Hepatocyte (in vitro differentiated cells): ENCODE data around the gene PMF1. TPM values are rescaled to one million over a fixed set of nuclear protein-coding genes. Genes with fewer than 3 reads are reported as not detected.

ENCODE experiments used
- DNase-seq: peaks from one replicate; pipeline ENCODE4 v3.0.0-alpha.2; 2016; ENCODE audit warnings: low spot score
- H2AFZ ChIP-seq: fragments of 200-600 bp; sonication (generic); 2 replicates; pipeline ENCODE4 v1.6.0; 2016; ENCODE audit warnings: antibody characterized with exemption, mild to moderate bottlenecking
- H3K27ac ChIP-seq: fragments of 200-600 bp; sonication (generic); 2 replicates; pipeline ENCODE4 v1.5.1; 2016; ENCODE audit warnings: mild to moderate bottlenecking
- H3K27me3 ChIP-seq: fragments of 200-600 bp; sonication (generic); 2 replicates; pipeline ENCODE4 v1.6.1; 2016
- H3K36me3 ChIP-seq: fragments of 200-600 bp; sonication (generic); replicated peaks from 2 replicates; pipeline ENCODE4 v1.5.1; 2016; ENCODE audit warnings: low read depth; ENCODE audit not compliant: insufficient read depth
- H3K4me1 ChIP-seq: fragments of 200-600 bp; sonication (generic); 2 replicates; pipeline ENCODE4 v1.5.1; 2016; ENCODE audit warnings: mild to moderate bottlenecking, moderate library complexity; ENCODE audit not compliant: insufficient read depth
- H3K4me2 ChIP-seq: fragments of 200-600 bp; sonication (generic); 2 replicates; pipeline ENCODE4 v1.6.0; 2016
- H3K4me3 ChIP-seq: fragments of 200-600 bp; sonication (generic); 2 replicates; pipeline ENCODE4 v1.5.1; 2016; ENCODE audit warnings: mild to moderate bottlenecking
- H3K79me2 ChIP-seq: fragments of 200-600 bp; sonication (generic); 2 replicates; pipeline ENCODE4 v1.6.0; 2017; ENCODE audit warnings: mild to moderate bottlenecking
- H3K9me2 ChIP-seq: fragments of 200-600 bp; sonication (generic); replicated peaks from 2 replicates; pipeline ENCODE4 v1.6.0; 2017; ENCODE audit warnings: mild to moderate bottlenecking; ENCODE audit not compliant: insufficient read depth
- H3K9me3 ChIP-seq: fragments of 200-600 bp; sonication (generic); 2 replicates; pipeline ENCODE4 v1.5.1; 2016; ENCODE audit warnings: low read depth, mild to moderate bottlenecking
- H4K20me1 ChIP-seq: fragments of 200-600 bp; sonication (generic); 2 replicates; pipeline ENCODE4 v1.6.0; 2016; ENCODE audit warnings: mild to moderate bottlenecking; ENCODE audit not compliant: insufficient read depth, poor library complexity, severe bottlenecking
- EZH2 ChIP-seq: fragments of 200-600 bp; sonication (generic); IDR thresholded peaks from 2 replicates; pipeline ENCODE4 v1.6.1; 2016; ENCODE audit warnings: antibody characterized with exemption, mild to moderate bottlenecking, borderline replicate concordance
- EZH2phosphoT487 ChIP-seq: fragments of 200-600 bp; sonication (generic); IDR thresholded peaks from one replicate; pipeline ENCODE4 v1.6.1; 2018; ENCODE audit warnings: antibody characterized with exemption, mild to moderate bottlenecking, low read depth, moderate library complexity; ENCODE audit not compliant: unreplicated experiment, severe bottlenecking
- WGBS: methylation state at CpG from one replicate; pipeline ENCODE4 v1.1.6; 2016; ENCODE audit warnings: low lambda C conversion rate; ENCODE audit errors: missing lambda C conversion rate; 5-methylcytosine and 5-hydroxymethylcytosine counted together
- polyA plus RNA-seq: library from polyadenylated mRNA; unstranded; fragments of >200 nt; fragmentation: Nextera tagmentation; extraction: Ambion mirVana; gene quantifications from 2 replicates; pipeline ENCODE4 v1.2.1, GENCODE V29; 2016
- total RNA-seq: library from RNA; depleted of rRNA; stranded (reverse); fragments of >200 nt; gene quantifications from 2 replicates; pipeline ENCODE4 v1.2.3, GENCODE V29; 2014
- TF ChIP-seq, protein P1 (sequence below): fragments of 200-600 bp; sonication (generic); IDR thresholded peaks from 2 replicates; pipeline ENCODE4 v1.5.1; 2016; ENCODE audit warnings: antibody characterized with exemption, mild to moderate bottlenecking; ENCODE audit not compliant: poor library complexity

Gene PMF1
- total and polyA plus RNA-seq, 2 experiments from 2014 or later = 60.7 to 77.1 TPM

DNA sequence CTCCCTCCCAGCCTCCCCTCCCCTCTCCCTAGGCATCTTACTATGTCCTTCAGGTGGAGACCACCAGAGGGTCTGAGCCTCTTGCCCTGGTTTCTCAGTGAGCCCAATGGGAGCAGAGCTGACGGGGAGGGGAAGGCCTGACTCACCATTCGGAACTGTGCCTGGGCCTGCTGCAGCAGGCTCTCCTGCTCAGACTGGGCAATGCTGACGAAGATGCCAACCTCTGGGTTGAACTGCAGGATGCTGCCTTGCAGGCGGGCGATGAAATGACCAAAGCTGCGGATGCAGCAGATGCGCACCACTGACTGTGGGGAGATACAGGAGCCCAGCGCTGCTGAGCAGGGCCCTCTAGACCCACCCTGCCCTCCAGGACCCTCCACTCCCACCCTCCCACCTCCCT is 46.1 kb downstream of the PMF1 start:
- Histone ChIP-seq H2AFZ (no peak overlapping the region), H3K9me3 (no peaks in the 10 kb centered on the region), H3K4me3 (no peak overlapping the region), H3K9me2 (no peaks in the 10 kb centered on the region), H3K27ac (no peak overlapping the region), H3K79me2 (no peaks in the 10 kb centered on the region), H3K4me1 (no peaks in the 10 kb centered on the region), H3K27me3 (no peaks in the 10 kb centered on the region), H4K20me1 (no peaks in the 10 kb centered on the region), H3K36me3 (peaks cover 3% of the 10 kb centered on the region), H3K4me2 (no peak overlapping the region)
- DNase-seq = no peak
- 100% methylated on average over 8 of the region's 8 CpGs for WGBS
- no peak for TF ChIP-seq EZH2
- TF ChIP-seq, protein P1, sequence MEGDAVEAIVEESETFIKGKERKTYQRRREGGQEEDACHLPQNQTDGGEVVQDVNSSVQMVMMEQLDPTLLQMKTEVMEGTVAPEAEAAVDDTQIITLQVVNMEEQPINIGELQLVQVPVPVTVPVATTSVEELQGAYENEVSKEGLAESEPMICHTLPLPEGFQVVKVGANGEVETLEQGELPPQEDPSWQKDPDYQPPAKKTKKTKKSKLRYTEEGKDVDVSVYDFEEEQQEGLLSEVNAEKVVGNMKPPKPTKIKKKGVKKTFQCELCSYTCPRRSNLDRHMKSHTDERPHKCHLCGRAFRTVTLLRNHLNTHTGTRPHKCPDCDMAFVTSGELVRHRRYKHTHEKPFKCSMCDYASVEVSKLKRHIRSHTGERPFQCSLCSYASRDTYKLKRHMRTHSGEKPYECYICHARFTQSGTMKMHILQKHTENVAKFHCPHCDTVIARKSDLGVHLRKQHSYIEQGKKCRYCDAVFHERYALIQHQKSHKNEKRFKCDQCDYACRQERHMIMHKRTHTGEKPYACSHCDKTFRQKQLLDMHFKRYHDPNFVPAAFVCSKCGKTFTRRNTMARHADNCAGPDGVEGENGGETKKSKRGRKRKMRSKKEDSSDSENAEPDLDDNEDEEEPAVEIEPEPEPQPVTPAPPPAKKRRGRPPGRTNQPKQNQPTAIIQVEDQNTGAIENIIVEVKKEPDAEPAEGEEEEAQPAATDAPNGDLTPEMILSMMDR = no peak
- no peak for TF ChIP-seq EZH2phosphoT487

DNA sequence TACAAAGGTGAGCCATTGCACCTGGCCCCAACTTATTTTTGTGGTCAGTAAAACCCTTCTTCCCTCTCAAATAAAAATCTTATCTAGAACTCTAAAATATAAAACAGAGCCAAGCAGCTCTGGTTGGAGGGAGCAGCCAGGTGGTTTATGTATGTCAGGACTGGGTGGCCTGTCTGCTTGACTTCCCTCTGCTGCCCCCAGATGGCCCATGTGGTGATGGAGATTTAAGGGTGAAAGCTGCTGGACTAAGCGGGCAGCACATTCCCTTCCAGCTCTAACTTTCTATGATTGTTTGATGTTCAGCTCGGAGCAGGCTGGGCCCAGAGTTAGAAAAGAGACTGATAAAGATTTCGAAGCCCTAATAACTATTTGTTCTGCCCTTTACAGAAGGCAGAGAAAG is 47.0 kb downstream of the PMF1 start:
- Histone ChIP-seq H3K27me3 (no peaks in the 10 kb centered on the region), H2AFZ (no peak overlapping the region), H3K4me3 (no peak overlapping the region), H3K4me2 (no peak overlapping the region), H3K36me3 (peaks cover 3% of the 10 kb centered on the region), H3K4me1 (no peaks in the 10 kb centered on the region), H3K79me2 (no peaks in the 10 kb centered on the region), H3K9me2 (no peaks in the 10 kb centered on the region), H3K27ac (no peak overlapping the region), H4K20me1 (no peaks in the 10 kb centered on the region), H3K9me3 (no peaks in the 10 kb centered on the region)
- WGBS = 69% methylated on average over 3 of the region's 3 CpGs
- no peak for TF ChIP-seq EZH2
- TF ChIP-seq, protein P1 = no peak
- TF ChIP-seq EZH2phosphoT487 = no peak
- DNase-seq = no peak

DNA sequence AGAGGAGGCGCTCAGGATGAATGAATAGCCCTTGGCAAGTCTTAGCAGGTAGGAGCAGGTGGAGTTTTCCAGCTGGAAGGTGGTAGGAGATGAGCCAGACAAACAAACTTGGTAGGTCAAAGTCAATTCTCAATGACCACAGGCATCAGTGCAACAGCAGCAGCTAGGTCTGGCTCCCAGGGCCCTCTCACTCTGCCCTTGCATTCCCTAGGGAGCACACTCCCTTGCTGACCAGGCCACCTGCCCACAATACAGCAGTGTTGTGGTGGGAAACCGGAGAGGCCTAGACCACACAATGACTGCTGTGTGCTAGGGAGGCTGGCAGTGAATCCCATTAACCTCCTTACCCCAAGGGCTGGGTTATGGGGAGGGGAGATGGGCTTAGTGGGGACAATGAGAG is 48.1 kb downstream of the PMF1 start:
- Histone ChIP-seq H4K20me1 (no peaks in the 10 kb centered on the region), H3K4me2 (no peak overlapping the region), H3K9me2 (no peaks in the 10 kb centered on the region), H3K79me2 (no peaks in the 10 kb centered on the region), H3K4me3 (no peak overlapping the region), H3K27ac (no peak overlapping the region), H3K4me1 (no peaks in the 10 kb centered on the region), H3K9me3 (no peaks in the 10 kb centered on the region), H3K36me3 (peaks cover 3% of the 10 kb centered on the region), H2AFZ (no peak overlapping the region), H3K27me3 (no peaks in the 10 kb centered on the region)
- no peak for DNase-seq
- WGBS = 98% methylated on average over 2 of the region's 2 CpGs
- TF ChIP-seq, protein P1 = no peak
- TF ChIP-seq EZH2phosphoT487 (no peak), EZH2 (no peak)
